KMS-11 (cell line): Measurements from ENCODE around the gene TMC6.
A peak's percentile ranks its signal among the peaks of the same experiment; 100 is the strongest.
"Not testable (repeated sequence)": the region's sequence is repeated elsewhere in the genome, so short reads cannot be mapped to it uniquely, and the experiment has no call there.

ENCODE experiments used
- H2AFZ ChIP-seq: fragments of 200-600 bp; sonication (generic); 2 replicates; pipeline ENCODE4 v1.6.1; 2016; ENCODE audit warnings: antibody characterized with exemption, mixed run types, low read depth
- H3K27ac ChIP-seq: fragments of 200-600 bp; sonication (generic); 2 replicates; pipeline ENCODE4 v1.6.1; 2016; ENCODE audit warnings: mild to moderate bottlenecking, mixed run types
- H3K27me3 ChIP-seq: fragments of 200-600 bp; sonication (generic); 2 replicates; pipeline ENCODE4 v1.6.1; 2017; ENCODE audit warnings: mild to moderate bottlenecking, low read depth, mixed run types, moderate library complexity; ENCODE audit not compliant: insufficient read depth
- H3K36me3 ChIP-seq: fragments of 200-600 bp; sonication (generic); 2 replicates; pipeline ENCODE4 v1.6.1; 2017; ENCODE audit warnings: mild to moderate bottlenecking, mixed run types; ENCODE audit not compliant: insufficient read depth
- H3K4me1 ChIP-seq: fragments of 200-600 bp; sonication (generic); 2 replicates; pipeline ENCODE4 v1.6.1; 2016; ENCODE audit warnings: mild to moderate bottlenecking, low read depth, mixed run types; ENCODE audit not compliant: poor library complexity, severe bottlenecking
- H3K4me2 ChIP-seq: fragments of 200-600 bp; sonication (generic); 2 replicates; pipeline ENCODE4 v1.7.0; 2016; ENCODE audit warnings: mild to moderate bottlenecking, mixed run types
- H3K4me3 ChIP-seq: fragments of 200-600 bp; sonication (generic); IDR thresholded peaks from 2 replicates; pipeline ENCODE4 v1.6.1; 2017; ENCODE audit warnings: low read depth, low read length, mixed read lengths; ENCODE audit not compliant: insufficient read depth
- H3K79me2 ChIP-seq: fragments of 200-600 bp; sonication (generic); 2 replicates; pipeline ENCODE4 v1.6.1; 2016; ENCODE audit warnings: low read depth, mixed run types; ENCODE audit not compliant: insufficient read depth
- H3K9ac ChIP-seq: fragments of 200-600 bp; sonication (generic); 2 replicates; pipeline ENCODE4 v1.6.1; 2016; ENCODE audit warnings: mild to moderate bottlenecking, mixed run types
- H4K20me1 ChIP-seq: fragments of 200-600 bp; sonication (generic); 2 replicates; pipeline ENCODE4 v1.6.1; 2016; ENCODE audit warnings: mild to moderate bottlenecking, mixed run types; ENCODE audit not compliant: insufficient read depth
- TF ChIP-seq, protein P1 (sequence below): fragments of 200-600 bp; sonication (generic); conservative IDR thresholded peaks from 2 replicates; pipeline ENCODE4 v1.6.1; 2017; ENCODE audit warnings: low read depth, mild to moderate bottlenecking, antibody characterized with exemption, low read length, moderate library complexity, mixed read lengths

The TMC6 gene

DNA sequence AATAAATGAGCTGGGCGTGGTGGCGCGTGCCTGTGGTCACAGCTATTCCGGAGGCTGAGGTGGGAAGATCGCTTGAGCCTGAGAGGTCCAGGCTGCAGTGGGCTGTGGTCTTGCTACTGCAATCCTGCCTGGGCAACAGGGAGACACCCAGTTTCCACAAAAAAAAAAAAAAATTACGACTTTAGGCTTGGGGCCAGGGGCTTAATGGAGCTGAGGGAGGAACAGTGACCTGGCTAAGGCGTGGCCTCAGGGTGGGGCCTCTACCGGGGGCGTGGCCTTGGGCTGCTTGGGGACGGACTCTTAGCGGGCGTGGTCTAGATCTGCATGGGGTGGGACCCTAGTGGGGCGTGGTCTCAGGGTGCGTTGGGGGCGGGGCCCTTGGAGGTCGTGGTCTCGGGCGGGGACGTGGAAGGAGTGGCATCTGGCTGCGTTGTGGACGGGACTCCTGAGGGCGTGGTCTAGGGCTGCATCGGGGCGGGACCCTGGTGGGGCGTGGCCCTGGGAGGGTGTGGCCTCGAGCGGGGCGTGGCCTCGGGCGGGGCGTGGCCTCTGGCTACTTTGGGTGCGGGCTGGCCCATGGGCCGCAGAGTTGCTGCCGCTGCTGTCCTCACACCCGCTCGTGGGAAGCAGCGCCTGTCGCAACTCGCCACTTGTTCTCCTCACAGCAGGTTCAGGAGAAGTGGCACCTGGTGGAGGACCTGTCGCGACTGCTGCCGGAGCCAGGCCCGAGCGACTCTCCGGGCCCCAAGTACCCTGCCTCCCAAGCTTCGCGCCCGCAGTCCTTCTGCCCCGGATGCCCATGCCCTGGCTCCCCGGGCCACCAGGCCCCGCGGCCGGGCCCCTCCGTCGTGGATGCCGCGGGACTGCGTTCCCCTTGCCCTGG is 11.9 kb upstream of the TMC6 start:
- Histone ChIP-seq H3K4me1 (peaks cover 80% of the 10 kb centered on the region), H3K9ac (no peak overlapping the region), H3K27me3 (no peaks in the 10 kb centered on the region), H3K36me3 (no peaks in the 10 kb centered on the region), H3K79me2 (no peaks in the 10 kb centered on the region), H3K4me3 (no peak overlapping the region), H3K27ac (no peak overlapping the region; the same call in 1 of the 2 replicates), H4K20me1 (no peaks in the 10 kb centered on the region), H3K4me2 (peak overlapping the region; percentile 70), H2AFZ (no peak overlapping the region)
- TF ChIP-seq, protein P1, sequence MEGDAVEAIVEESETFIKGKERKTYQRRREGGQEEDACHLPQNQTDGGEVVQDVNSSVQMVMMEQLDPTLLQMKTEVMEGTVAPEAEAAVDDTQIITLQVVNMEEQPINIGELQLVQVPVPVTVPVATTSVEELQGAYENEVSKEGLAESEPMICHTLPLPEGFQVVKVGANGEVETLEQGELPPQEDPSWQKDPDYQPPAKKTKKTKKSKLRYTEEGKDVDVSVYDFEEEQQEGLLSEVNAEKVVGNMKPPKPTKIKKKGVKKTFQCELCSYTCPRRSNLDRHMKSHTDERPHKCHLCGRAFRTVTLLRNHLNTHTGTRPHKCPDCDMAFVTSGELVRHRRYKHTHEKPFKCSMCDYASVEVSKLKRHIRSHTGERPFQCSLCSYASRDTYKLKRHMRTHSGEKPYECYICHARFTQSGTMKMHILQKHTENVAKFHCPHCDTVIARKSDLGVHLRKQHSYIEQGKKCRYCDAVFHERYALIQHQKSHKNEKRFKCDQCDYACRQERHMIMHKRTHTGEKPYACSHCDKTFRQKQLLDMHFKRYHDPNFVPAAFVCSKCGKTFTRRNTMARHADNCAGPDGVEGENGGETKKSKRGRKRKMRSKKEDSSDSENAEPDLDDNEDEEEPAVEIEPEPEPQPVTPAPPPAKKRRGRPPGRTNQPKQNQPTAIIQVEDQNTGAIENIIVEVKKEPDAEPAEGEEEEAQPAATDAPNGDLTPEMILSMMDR = no peak

DNA sequence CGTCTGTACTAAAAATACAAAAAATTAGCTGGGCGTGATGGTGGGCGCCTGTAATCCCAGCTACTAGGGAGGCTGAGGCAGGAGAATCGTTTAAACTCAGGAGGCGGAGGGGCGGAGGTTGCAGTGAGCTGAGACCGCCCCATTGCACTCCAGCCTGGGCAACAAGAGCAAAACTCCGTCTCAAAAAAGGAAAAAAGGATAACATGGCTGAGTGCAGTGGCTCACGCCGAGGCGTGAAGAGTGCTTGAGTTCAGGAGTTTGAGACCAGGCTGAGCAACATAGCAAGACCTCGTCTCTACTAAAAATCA is 11.3 kb upstream of the TMC6 start:
- H3K27me3 ChIP-seq, H3K4me3 ChIP-seq, H3K27ac ChIP-seq, H3K4me2 ChIP-seq, H2AFZ ChIP-seq, H3K9ac ChIP-seq, H3K36me3 ChIP-seq, H4K20me1 ChIP-seq, H3K79me2 ChIP-seq: not testable (repeated sequence)
- peaks cover 75% of the 10 kb centered on the region for H3K4me1 ChIP-seq

DNA sequence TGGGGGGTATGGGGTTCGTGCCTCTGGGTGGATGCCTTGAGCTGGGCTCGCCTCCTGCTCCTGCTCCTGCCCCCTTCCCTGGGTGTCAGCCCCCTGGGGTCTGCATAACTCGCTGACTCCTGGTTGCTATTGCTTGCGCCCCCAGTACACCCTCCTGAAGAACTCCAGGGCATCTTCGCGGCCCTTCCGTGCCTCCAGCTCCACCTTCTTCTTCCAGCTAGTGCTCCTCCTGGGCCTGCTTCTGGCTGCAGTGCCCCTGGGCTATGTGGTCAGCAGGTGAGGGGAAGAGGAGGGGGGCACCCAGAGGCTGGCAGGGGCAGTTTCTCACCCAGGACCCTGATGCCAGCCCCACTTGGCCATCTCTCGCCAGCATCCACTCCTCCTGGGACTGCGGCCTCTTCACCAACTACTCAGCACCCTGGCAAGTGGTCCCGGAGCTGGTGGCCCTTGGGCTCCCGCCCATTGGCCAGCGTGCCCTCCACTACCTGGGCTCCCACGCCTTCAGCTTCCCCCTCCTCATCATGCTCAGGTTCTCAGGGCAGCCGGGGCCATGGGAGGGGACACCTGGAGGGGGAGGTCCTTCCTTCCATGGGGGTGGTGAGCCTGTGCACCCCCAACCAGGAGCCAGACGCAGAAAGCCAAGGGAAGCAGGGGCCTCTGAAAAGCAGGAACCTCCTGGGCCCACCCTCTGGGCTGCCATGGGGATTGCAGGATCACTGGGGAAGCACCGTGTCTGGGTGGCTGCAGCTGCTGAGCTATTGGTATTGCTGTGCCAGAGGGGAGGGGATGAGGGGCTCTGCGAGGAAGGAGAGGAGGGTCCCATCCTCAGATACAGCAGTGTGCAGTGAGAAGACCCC is 9.9 kb upstream of the TMC6 start:
- Histone ChIP-seq H3K27ac (no peak overlapping the region), H4K20me1 (no peaks in the 10 kb centered on the region), H3K4me3 (no peak overlapping the region), H3K9ac (no peak overlapping the region), H2AFZ (no peak overlapping the region), H3K79me2 (no peaks in the 10 kb centered on the region; the same call in 1 of the 2 replicates), H3K36me3 (no peaks in the 10 kb centered on the region; the same call in 1 of the 2 replicates), H3K4me1 (peaks cover 62% of the 10 kb centered on the region), H3K4me2 (no peak overlapping the region), H3K27me3 (no peaks in the 10 kb centered on the region)
- TF ChIP-seq, protein P1 = no peak

DNA sequence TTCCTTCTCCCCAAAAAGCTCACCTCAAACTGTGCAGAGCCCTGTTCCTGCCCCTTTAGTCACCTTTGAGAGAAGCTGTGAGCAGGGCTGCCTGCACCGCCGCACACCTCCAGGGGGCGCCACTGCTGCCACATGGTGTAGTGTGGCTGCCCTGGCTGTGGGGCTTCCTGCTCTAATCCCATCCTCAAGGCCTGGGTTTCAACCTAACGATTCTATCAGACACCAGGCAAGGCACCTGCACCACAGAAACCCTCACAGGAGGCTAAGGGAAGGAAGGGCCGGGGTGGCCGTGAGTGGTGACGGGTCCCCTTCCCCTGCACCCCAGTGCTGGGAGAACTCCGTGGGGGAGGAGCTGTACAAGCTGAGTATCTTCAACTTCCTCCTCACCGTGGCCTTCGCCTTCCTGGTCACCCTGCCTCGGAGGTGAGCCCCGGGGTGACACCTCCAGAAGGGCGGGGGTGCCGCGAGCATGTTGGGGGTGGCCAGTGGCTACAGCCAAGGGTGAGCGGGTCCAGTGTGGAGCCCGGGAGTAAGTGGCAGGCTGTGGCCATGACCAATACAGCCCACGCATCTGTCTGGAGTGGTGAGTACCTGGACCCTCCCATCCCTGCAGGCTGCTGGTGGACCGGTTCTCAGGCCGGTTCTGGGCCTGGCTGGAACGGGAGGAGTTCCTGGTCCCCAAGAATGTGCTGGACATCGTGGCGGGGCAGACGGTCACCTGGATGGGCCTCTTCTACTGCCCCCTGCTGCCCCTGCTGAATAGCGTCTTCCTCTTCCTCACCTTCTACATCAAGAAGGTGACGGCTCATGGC is 9.0 kb upstream of the TMC6 start:
- H3K79me2 ChIP-seq = peaks cover 7% of the 10 kb centered on the region
- no peak overlapping the region for H3K27ac ChIP-seq
- H3K36me3 ChIP-seq = no peaks in the 10 kb centered on the region; the same call in 1 of the 2 replicates
- no peaks in the 10 kb centered on the region for H4K20me1 ChIP-seq
- H3K27me3 ChIP-seq = no peaks in the 10 kb centered on the region
- H3K4me1 ChIP-seq = peaks cover 55% of the 10 kb centered on the region
- peak overlapping the region; percentile 13; the same call in 1 of the 2 replicates for H3K4me2 ChIP-seq
- TF ChIP-seq, protein P1 = peak; percentile 86
- no peak overlapping the region for H3K4me3 ChIP-seq
- H3K9ac ChIP-seq = no peak overlapping the region
- H2AFZ ChIP-seq = no peak overlapping the region
